ENCODE data around the gene AGAP3.
A peak's percentile ranks its signal among the peaks of the same experiment; 100 is the strongest.

AGAP3 gene

DNA sequence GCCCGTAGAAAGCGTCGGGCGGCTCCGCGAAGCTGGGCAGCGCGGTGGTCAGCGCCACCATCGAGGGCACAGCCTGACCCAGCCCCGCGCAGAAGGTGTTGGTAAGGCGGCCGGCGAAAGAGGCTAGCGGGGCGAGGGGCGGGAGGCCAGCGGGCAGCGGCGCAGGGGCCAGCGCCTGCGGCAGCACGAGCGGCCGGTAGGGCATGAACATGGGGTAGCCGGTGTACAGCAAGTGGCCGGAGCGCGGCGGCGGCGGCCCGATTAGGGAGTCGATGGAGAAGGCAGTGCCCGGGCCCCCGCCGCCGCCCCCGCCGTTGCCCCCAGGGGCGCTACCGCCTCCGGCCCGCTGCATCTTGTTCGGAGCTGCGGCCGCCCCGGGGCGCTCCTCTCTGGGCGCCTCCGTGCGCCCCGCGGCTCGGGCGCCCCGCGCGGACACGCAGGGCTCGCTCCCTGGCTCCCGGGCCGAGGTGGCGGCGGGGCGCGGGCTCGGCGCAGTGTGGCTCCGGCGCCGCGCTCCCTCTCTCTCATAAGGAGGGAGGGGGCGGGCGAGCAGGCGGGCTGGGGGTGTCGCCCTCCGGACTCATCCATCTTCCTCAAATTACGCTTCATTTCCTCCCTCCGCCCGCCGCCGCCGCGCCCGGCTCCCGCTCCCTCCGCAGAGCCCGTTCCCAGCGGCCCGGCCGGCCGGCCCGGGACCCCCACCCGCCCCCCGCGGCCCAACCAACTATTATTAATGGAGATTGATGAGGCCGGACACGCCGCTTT, 81.1 kb downstream of the AGAP3 start, which contains the start of gene GBX1:
GBX1 (minus strand) TSS at position 498 of the 765 bp plus-strand sequence; CDS start at position 352, 146 bp downstream.
- DNase-seq (ENCODE audit: low read depth) = no peak

DNA sequence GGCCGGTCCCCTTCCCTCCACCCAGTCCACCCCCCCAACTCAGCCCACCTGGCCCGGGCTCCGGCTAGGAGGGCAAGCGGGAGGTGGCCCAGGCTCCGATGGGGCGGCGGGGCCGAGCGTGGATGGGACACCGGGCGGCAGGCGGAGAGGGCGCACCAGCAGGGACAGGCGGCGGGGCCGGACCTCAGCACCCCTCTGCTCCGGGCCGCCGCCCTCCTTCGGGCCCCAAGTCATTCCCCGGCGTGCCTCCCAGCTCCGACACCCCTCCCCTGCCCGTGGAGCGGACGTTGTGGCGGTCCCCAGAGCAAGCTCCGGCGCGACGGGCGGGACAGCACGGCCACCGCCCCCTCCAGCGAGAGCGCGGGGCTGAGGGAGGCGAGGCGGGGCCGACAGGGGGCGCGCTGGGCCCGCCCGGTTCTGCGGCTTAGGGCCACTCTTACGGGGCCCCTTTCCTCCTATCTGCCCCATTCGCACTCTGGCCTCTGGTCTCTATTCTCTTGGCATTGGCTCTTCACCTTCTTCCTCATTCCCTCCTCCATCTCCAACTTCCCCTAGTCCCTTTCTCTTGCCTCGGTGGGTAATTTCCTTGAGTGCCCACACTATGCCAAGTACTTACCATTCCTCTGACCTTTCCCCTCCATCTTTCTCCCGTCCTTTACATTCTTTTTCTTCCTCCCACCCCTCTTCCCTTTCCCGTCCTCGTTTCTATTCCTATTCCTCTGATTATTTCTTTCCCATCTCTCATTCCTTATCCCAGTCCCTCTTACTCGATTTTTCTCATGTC, 81.9 kb downstream of the AGAP3 start:
- peak; percentile 29 for DNase-seq (ENCODE audit: low read depth)

DNA sequence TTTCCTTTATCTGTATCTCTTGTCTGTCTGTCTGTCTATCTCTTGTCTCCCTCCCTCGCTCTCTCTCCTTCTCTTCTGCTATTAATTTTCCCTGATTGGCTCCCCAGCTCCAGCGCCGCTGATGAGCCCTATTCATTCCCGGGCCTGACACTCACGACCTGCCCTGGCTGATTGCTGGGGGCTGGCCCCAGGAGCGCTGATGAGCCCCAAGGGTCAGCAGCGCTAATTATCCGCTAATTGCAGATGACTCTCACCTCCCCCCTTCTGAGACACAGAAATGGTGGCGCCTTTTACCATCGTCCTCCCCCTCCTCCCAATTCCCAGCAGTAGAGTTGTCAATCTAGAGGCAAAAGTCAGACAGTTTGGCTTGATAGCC, 82.5 kb downstream of the AGAP3 start:
- DNase-seq (ENCODE audit: low read depth) = no peak

GRCh38 chr7:151172273-151173141, 86.2 kb downstream of the AGAP3 start:
- peak; percentile 64 for DNase-seq (ENCODE audit: low read depth)

- DNase-seq (ENCODE audit: low read depth) = no peak
Measured at GRCh38 chr7:151173386-151174245, 87.3 kb downstream of the AGAP3 start.

DNA sequence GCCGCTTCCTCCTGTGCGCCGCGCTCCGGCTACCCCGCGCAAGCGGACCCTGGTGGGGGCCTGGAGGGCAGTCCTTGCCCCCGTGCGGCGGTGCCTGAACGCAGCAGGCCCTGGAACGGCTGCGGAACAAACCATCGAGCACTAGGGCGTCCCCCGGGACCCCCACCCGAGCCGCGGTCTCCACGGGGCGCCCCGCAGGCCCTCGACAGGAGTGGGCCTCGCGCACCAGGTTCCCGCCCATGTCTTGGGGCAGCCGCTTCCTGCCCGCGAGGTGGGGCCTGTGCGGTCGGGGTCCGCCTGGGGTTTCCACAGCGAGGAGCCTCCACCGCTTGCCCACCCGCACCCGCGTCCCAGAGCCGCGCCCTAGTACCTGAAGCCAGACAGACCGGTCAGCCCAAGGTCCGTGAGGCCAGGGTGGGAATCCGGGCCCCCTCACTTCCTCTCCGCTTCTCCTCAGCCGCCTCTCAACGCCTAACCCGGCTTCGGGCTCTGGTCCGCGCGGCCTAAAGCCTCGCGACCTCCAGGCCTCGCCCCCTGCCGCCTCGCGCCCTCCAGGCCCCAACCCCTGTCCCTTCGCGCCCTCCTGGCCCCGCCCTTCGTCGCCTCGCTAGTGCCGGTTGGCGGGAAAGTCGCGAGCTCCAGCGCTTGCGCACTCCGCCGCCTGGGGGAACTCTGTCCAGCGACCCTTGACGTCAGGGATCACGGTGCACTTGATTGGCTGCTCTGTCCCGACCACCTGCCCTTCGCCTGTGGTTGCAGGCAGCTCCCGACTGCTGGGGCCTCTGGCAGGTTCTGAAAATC, 88.2 kb downstream of the AGAP3 start:
- DNase-seq (ENCODE audit: low read depth) = no peak

DNA sequence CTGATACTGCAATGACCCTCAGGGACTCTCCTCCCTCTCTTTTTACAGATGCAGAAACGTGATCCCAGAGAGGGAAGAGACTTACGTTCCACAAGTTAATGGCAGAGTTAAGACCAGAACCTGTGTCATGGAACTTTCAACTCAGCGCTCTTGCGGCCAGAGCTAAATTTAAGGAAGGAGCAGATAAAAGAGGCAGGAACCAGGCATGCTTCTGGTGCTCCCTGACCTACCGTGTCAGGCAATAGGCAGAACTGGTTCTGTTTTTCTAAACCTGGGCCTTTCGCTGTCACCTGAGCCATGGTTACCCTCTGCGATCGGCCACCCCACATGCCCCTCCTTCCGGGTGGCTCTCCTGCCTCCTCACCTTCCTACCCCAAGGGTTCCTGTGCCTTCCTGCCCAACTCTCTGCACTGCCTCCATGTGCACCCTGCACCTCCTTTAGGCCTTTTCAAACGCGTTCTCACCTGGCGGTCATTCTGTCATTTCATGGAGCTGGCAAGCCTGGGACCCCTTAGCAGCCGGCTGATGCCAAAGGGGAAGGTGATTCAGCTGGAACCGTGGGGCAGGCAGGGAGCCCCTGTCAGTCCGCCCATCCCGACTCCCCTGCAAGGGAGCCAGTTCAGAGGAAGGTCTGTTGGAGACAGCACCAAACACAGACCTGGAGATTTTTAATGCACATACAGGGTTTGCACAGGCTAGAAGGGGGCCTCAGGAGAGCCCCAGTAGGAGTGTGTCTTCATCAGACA, 88.9 kb downstream of the AGAP3 start:
- DNase-seq (ENCODE audit: low read depth) = no peak

DNA sequence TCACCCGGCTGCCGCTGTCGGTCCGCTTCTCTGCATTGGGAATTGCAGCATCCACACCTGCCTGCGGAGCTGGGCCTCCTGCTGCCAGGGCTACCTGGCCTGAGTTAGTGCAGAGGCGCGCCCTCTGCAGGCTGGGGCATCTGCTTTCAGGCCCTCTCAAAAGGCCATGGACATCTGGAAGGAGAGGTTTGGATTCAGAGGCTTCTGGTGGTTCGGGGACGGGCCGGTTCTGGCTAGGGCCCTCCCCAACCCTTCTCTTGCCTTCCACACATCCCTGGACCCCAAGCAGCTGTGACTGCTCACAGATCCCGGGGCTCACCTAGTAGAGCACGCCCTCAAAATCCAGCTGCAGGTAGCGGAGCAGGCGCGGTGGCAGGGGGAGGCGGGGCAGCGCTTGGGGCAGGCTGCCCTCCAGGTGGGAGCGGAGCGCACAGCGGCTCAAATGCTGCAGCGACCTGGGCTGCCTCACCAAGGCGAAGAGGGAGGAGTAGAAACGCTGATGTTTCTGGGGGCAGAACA, 89.6 kb downstream of the AGAP3 start:
- DNase-seq (ENCODE audit: low read depth) = no peak

- no peak for DNase-seq (ENCODE audit: low read depth)
Measured at GRCh38 chr7:151176401-151176800, 90.1 kb downstream of the AGAP3 start.

DNA sequence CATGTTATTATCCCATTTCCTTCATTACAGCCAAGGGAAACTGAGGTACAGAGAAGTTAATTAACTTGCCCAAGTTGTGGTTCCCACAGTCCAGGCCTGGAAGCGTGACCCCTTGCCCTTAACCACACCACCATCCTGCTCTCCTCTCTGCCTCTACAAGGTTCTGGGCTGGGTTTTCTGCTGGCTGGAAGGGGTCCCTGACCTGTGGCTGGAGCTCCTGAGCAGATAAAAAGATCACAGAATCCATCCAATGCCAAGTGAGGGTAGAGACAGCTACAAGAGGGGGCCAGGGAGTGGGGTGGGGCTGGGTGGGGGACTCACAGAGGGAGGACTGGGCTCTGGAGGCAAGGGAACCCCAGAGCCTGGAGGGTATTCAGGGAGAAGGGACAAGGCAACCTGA, 91.0 kb downstream of the AGAP3 start:
- DNase-seq (ENCODE audit: low read depth) = no peak

GRCh38 chr7:151178236-151178635, 92.0 kb downstream of the AGAP3 start:
- no peak for DNase-seq (ENCODE audit: low read depth)

DNA sequence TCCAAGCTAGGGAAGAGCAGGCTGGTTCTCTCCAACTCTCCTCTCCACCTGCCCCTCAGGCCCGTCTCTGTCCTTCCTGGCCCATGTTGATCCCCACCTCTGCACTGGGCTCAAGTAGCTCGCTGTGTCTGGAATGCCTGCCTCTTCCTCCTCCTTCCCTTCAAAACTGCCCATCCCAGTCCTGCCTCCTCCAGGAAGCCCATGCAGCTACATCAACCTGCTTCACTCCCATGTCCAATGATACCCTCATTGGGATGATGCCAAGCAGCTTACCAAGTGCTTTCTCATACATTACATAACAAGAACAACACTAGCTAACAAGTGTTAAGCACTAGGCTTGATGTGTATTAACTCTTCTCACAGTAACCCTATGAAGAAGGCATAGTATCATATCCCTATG, 92.6 kb downstream of the AGAP3 start:
- DNase-seq (ENCODE audit: low read depth) = no peak

- DNase-seq (ENCODE audit: low read depth) = no peak
Measured at GRCh38 chr7:151179287-151179860, 93.1 kb downstream of the AGAP3 start.

DNA sequence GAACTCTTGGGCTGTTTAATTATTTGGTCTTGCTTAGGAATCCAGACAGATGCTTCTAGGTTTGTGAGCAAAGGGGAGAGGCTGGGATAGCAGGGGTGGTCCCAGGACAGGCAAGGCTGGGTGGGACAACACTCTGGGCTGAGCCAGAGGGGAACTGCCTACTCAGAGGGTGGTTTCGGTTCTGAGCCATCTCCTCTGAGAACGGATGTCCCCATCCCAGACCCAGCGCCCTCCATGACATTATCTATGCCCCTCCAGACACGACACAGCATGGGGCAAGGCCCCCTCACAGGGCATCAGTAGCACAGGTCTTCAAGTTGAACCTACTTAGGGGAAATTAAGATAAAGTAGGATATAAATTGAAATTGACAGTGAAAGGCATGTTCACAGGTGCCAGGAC, 93.7 kb downstream of the AGAP3 start:
- DNase-seq (ENCODE audit: low read depth) = no peak

DNA sequence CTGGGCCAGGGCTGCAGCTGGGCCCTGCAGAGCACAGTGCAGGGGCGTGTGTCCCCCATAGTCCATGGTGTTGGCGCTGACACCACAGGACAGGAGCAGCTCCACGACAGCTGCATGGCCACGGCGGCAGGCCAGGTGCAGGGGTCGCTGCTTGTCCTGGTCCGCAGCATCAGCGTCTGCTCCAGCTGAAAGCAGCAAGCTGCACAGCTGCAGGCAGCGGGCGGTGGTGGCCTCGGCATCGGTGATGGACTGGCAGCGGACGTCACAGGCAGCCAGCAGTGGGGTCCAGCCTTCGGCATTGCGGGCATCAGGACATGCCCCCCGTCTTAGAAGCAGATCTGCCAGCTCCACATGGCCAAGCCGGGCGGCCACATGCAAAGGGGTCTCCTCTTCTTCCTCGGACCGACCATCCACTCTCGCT, 94.7 kb downstream of the AGAP3 start:
- DNase-seq (ENCODE audit: low read depth) = no peak

GRCh38 chr7:151185762-151186639, 99.7 kb downstream of the AGAP3 start:
- DNase-seq (ENCODE audit: low read depth) = no peak

GRCh38 chr7:151186640-151187408, 100.5 kb downstream of the AGAP3 start, which contains the start of gene ASB10:
ASB10 (minus strand) TSS chr7:151187250; CDS start chr7:151187130, 120 bp downstream.
- DNase-seq (ENCODE audit: low read depth) = no peak

All from stimulated activated CD8-positive, alpha-beta memory T cell treated with anti-CD3 and anti-CD28 coated beads, Interleukin-12 subunit alpha, Interleukin-12 subunit beta, amount 100 ng/mL, for 1 hour (primary cell).